GM18519 (cell line): ENCODE measurements around the gene NKD2.
"Not testable (repeated sequence)": the region's sequence is repeated elsewhere in the genome, so short reads cannot be mapped to it uniquely, and the experiment has no call there.

Source experiments
- ATAC-seq: cut with Tn5 transposase; IDR thresholded peaks from one replicate; pipeline ENCODE4 v1.9.1; 2021; ENCODE audit warnings: mild to moderate bottlenecking, moderate library complexity; ENCODE audit not compliant: unreplicated experiment, low FRiP score

Gene NKD2

DNA sequence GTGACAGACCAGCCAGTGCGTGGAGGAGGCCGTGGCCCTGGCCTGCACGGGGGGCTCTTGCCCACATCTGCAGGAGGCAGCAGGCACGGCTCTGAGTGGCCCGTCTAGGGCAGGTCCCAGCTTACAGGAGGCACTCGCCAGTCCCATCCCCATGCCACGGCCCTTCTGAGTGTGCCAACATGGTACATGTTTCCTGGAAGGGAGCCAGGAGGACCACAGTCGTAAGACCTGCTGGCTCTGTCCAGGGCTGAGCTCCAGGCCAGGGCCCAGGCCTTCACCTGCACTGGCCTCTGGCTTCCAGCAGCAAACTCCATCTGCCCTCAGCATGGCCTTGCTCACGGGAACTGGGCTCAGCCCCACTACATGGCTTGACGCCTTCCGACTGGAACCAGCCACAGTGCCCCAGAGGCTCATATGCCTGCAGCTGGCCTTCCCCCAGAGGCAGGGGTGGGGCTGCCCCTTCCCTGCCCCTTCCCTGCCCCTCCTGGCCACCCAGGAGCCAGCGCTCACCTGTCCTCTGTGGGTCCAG lies 3.8 kb downstream of the NKD2 start:
- ATAC-seq = no peak

DNA sequence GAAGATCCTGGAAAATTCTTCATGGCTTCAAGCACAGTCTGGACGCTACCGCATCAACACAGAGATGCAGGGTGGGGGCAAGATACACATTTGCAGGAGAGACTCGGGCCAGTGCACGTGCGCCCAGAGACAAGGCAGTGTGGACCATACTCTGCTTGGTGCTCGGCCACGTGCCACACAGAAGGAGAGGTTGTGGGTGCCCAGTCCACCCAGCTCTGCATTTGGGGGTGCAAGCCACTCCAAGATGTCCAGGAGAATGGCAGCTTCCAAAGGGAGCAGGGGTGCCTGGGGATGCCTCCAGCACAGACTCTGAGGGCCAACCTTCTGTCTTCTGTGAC lies 4.3 kb downstream of the NKD2 start:
- ATAC-seq = no peak

DNA sequence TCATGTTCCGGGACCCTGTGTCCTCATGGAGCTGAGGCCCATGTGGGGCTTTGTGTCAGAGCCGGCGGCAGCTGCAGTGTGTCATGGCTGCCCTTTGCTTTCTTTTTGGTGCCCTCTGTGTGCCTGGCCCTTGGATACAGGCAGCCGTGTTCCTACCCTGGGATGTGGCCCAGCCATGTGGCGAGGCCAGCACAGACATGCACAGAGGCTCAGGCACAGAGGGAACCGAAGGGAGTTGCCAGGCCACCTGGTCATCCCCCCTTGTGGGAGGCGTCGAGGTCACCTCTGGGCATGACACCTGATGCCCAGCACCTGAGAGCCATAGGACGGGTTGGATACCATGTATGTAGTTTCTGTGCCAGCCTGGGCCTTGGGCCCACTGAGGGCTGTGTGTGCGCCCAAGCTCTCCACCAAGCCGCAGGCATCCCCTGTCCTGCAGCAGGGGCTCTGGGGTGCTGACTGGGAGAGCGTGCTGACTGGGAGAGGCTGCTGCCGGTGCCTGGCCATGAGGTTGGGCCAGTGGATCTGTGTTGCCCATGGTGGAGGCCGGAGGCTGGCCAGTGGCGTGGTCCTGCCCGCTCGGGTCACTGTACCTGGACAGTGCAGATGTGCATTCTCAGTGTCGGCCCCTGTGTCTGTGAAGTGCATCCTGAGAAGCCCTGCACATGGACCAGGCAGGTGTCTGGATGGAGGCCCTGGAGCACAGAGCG lies 4.8 kb downstream of the NKD2 start:
- no peak for ATAC-seq

DNA sequence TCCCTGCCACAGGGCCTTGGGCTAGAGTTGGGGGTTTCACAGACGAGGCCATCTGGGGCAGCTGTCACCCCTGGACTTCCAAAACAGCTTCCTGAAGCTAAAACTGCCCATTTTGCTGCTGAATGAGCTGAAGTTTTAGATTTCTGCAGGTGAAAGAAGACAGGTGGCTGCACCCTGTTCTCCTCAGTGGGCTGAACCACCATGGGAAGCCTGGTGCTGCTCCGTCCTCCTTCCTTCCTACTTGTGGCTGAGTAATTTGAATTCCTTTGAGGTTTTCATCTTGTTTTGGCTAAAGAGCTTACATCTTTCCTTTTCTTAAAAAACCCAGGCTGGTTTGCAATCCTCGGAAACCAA lies 5.3 kb downstream of the NKD2 start:
- no peak for ATAC-seq

DNA sequence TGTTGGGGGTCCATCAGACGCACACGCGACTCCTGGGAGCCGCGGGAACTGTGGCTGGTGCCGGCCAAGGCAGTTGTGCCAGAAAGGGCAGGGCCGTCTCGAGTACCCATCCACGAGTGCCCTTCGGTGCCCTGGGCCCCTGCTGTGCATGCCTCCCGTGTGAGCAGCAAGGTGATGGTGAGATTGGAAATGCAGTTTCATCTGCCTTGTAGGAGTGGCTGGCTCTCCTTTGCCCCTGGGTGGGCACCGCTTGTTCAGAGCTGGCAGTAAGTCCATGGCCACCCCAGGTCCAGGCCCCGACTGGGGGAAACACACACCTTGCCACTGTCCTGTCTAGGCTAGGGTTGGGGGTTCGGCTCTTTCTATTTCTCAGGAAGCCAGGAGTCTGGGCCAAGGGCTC lies 5.7 kb downstream of the NKD2 start:
- no peak for ATAC-seq

DNA sequence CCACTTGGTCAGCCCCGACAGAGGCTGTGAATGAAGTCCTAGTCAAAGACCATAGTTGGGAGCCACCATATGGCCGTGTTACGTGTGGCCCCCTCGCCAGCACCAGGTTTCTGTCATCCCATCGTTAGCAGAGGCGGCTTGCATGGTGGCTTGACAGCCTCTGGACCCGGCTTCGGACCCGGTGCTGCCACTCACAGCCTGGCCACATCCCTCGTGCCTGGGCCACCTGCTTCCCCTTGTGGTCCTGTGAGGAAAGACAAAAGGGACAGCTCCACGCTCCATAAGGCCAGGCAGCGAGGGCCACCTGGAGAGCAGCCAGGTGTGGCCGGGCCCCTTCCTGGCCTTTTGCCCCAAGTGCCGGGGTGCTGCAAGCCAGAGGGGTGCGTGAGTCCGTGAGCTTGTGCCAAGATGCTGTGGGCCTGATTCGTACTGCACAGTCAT lies 6.2 kb downstream of the NKD2 start:
- no peak for ATAC-seq

DNA sequence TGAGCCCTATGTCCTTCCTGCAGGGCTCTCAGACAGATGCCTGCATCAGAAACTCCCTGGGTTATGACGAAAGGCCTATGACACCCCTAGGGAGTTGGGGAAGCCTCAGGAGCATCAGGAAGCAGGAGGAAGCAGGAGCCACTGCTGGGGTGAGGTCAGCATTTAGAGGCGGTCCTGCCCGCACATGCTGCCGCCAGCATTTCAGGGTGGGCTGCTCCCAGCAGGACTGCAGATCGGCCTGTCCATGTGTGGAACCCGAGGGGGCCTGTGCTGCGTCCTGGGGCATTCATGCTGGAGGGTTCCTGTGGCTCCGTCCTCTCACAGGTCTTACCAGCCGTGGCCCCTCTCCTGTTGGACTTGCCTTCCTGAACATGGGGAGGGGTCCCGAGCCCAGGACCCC lies 6.9 kb downstream of the NKD2 start:
- no peak for ATAC-seq

DNA sequence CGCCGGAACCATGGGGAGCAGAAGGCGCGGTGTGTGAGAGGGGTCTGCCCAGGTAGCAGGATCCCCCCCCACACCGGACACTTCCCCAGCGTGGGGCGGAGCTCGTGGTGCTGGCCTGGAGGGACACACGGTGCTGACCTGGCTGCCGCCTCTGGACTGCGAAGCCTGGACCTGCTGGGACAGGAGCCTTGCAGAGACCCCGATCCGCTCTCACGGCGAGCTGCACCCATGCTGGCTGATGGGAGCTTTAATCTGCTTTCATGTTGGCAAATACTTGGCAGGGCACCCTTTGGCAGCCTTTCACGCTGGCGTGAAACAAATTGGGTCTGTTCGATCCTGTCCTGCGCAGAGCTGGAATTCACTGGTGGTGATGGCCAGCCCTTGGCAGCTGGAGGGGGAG lies 7.4 kb downstream of the NKD2 start:
- ATAC-seq = no peak

DNA sequence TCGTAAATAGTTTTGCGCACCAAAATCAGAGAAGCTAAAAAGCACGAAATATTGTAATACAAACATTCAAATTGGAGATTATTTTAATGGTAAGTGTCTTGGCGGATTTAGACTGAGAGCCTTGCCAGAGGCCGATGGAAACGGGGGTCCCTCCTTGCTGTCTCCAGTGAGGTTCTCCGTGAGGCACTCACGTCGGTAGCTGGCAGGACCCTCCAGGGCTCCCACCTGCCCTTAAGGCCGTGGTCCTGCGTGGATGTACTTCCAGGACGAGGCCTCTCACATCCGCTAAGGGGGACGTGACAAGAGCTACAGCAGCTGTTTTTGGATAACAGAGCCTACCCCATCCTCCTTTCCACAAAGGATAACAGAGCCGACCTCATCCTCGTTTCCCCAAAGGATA lies 7.9 kb downstream of the NKD2 start:
- no peak for ATAC-seq

DNA sequence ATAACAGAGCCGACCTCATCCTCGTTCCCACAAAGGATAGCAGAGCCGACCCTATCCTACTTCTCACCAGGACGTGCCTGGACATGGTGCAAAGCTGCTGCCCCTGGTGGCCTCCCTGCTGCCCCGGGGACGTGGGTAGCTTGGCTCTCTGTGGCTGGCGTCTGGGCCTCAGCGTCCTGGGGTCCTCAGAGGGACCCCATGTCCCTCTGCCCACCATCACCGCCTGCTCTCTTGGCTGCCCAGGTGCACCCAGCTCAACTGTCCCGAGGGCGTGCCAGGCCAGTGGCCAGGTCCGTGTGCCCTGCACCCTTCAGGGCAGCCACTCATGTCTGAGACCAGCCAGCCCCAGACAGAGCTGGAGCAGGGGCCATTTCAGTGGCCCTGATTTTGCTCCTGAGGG lies 8.5 kb downstream of the NKD2 start:
- ATAC-seq = no peak

DNA sequence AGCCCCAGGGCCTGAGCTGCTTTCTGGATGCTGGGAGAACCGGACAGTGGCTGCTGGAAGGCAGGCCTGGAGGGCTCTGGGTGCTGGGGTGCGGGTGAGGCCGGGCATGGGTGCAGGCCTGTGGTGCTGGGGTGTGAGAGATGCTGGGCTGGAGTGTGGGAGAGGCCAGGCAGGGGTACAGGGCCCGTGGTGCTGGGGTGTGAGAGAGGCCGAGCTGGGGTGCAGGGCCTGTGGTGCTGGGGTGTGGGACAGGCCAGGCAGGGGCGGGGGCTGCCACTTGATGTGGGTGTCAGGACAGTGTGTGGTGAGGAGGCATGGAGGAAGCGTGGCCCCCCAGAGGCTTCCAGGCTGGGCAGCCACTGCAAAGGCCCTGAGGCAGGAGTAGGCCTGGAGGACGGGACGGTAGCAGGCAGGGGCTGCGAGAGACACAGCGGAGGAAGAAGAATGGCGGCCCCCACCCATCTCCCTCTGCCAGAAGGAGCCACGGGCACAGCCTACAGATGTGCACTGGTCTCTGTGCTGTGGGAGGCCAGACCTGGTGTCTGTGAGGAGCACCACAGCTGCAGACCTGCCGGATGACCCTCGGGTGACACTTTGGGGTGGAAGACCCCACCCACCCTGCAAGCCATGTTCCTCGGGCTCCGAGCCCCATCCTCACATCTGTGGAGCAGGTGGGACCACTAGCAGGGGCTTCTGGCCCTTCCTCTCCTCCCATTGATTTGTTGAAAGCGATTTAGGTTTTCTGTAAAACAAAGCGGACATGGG lies 9.3 kb downstream of the NKD2 start:
- ATAC-seq = no peak

DNA sequence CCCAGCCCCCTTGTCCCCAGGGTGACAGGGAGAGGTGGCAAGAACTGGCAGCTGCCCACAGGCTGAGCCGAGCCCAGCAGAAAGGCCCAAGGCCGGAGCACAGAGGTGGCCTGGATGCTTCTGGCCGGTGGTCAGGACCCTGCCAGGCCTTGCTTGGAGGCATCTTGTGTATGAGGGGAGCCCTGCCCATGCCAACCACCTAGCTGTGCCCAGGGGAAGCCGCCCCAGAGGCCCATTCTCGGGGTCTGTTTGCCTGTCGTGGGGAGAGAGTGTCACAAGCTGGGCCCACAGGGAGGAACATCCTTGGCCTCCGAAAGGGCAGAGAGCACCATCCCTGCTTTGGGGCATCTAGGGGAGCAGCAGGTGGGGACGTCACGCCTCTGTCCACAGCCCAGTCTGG lies 10.0 kb downstream of the NKD2 start:
- ATAC-seq = no peak

DNA sequence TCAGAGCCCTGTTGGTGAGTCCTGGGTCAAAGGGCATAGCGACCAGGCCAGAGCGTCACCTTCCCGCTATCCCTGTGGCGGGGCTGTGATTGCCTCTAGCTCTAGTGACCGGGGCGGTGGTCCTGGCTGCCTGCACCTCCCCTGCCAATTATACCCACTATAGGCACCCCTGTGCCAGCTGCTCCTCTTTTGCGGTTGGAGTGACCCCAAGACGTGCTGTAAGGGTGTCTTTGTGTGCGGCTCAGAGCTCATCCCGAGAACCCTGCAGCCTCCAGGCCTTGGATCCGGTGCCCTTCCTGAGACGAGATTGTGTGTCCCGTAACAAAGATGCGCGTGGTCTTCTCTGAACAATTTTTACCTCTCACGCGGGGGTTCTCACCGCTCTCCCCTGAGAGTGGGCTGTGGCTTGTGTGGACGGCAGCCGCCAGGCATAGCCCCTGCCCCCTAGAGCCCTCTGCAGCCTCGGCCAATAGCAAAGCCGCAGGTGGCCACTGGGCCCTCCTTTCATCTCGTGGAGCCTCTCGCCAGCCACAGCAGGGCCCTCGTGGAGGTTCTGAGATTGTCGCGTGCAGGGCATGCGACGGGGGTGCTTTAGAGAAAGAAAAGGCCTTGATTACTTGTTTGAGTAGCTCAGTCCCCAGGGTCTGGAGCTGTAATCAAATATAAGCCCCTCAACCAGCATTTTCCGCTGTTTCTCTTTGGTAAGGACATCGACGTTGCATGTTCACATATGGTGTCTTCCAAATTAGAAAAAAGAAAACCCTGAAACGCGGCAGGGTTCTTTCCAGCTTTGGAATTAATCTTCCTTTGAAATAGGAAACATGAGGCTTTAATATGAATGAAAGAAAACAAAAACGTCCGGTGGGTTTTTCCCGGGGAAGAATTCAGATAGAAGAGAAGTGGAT lies 10.7 kb downstream of the NKD2 start:
- no peak for ATAC-seq

DNA sequence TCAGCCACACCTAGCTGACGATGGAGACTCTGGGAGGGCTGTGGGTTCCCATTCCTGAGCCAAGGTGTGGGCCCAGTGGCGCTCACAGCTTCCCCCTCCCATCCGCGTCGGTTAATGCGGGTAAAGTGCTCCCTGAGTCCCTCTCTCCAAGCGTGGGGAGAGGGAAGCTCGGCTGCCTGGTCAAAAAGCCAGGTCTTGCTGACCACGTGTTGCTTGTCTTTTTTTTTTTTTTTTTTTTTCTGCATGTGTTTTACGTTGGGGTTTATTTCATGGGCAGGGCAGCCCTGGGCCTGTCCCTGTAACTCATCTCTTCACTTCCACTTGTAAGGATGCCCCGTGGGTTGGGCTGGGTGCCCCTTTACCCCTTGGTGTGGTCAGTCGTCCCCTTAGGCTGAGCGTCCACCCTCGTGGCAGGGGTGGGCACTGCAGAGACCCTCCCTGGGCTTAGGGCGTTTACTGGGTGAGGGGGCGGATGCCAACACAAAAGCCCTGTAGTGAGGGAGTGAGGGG lies 11.9 kb downstream of the NKD2 start:
- no peak for ATAC-seq

DNA sequence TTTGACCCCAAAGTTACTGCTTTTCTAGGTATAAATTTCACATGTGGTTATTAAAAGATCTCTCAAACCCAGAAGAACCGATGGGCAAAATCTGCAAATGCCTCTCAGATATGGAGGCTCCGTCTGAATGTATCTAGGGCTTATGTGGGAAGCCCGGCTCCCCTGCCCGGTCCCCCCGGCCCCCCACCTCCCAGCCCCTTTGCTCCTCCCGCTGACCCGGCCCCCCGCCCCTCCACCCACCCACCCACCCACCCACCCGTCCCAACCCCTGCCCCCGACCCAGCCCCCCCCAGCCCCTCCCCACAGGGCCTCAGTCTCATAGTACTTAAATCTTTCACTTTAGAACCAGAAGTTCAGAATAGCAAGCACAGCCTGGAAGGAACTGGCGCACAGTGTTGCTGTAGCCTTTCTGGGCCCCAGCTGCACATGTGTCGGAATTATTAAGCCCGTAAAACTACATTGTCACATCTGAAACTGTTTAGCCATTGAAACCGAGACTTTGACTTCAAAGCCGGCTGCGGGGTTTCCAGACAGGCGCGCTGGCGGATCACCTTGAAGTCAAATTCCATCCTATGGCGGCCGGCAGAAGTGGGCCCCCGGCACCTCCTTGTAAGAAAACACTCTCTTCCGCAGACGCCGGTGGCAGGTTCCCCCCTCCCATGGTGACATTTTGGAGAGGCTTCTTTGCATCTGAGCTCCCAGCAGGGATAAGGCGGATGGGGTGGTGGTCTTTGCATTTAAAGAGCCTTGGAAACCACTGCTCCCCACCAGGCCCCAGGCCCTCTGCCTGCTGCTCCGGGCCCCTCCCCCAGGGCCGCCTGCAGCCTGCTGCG lies 12.8 kb downstream of the NKD2 start:
- no peak for ATAC-seq

DNA sequence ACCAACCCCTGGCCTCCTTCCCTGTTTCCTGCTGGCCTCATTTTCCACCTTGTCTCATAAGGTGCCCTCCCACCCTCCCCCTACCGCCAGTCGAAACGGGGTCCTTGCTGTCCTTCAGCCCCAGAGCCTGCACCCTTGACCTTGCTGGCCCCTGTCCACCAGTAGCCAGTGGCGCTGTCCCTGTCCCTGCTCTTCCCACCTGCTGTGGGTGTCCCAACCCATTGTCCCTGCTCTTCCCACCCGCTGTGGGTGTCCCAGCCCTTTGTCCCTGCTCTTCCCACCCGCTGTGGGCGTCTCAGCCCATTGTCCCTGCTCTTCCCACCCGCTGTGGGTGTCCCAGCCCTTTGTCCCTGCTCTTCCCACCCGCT lies 13.4 kb downstream of the NKD2 start:
- ATAC-seq = not testable (repeated sequence)

DNA sequence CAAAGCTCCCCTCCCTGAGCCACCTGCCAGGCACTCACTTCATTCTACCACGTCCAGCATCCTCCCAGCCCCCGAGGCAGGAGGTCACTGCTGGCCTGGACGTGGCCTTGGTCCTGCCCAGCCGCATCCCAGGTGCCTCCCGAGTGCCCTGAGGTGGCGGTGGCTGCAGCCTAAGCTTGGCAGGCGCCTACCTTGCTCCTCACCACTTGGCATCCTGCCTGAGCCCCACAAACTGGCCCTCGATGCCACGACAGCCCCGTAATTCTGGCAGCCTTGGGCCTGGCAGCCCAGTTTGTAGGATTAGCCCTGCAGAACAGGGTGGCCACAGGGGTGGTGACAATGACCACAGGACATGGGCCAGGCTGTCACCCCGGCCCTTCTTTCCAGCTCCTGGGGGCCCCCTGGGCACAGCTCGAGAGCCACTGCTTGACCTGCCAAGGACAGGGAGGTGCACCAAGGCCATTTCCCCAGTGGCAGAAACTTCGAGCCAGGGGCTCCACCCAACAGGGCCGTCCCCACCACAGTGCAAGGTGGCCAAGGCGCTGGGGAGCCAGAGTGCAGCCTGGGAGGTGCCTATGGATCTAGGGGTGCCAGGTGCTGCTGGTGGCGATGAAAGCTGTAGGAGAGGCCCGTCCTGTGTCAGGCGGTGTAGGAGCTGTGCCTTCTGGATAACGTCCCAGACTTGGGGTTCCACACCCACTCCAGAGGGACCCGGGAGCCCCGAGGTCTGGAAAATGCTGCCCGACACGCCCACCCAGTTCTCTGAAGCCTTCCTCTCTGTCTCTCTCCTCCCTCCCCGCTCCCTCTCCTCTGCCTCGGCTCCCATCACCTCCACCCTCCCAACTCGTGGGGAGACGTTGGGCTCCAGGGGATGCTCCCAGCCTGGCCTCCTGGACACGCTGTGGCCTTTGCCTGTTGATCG lies 18.4 kb downstream of the NKD2 start:
- no peak for ATAC-seq

DNA sequence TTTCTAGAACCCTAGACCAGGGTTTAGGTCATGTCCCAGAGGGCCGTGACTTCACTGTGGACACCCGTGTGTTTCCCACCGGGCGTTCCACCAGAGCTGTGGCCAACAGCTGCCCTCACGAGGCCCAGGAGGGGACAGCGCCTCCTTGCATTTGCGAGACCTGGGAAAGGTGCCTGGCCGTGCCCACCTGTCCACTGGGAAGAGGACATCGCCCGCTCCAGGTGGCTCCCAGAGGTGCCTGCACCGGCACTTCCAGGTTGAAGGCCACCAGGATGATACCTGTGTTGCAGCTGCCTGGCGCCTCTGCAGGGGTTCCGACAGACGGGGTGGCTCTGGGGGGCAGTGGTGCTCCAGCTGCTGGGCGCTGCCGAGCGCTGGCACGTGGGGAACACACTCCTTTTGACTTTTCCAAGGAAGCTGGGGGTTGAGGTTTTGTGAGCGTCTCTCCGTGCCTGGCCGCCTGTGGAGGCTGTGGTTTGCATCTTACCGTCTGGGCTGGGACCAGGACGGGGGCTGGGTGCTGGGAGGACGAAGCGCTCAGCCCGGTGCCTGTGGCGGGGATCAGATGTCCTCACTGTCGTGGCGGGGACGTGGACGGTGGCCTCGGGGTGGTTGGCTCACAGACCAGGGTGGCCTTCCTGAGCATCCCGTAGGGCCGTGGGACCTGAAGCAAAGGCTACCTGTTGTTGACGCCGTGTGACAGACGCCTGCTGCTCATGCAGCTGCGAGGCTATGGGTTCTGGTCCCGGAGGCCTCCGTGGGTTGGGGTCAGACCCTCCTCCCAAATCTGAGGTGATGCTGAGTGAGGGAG lies 19.2 kb downstream of the NKD2 start:
- no peak for ATAC-seq
